Natural killer cell (primary cell): ENCODE measurements around the gene NPIPB2. TPM values are rescaled to one million over a fixed set of nuclear protein-coding genes. Genes with fewer than 3 reads are reported as not detected.
A peak's percentile ranks its signal among the peaks of the same experiment; 100 is the strongest.

Experiments used
- ATAC-seq, 3 donors: fragments of 150-1000 bp in 2 of 3; fragments of 200-7000 bp in 1 of 3; cut with Tn5 transposase; 1 replicate in 1 of 3; 2 replicates in 2 of 3; pipeline ENCODE4 v1.10.0; 2021; ENCODE audit warnings: mild to moderate bottlenecking in 2 of 3, moderate library complexity in 2 of 3
- DNase-seq, 2 donors: peaks; one replicate each; pipeline versions ENCODE4 v3.0.0 to v3.0.0-alpha.2; 2013 to 2021; ENCODE audit warnings: mixed read lengths in 1 of 2
- H3K27ac ChIP-seq: one replicate; pipeline ENCODE4 v1.5.1; 2013; ENCODE audit warnings: mild to moderate bottlenecking, low read length
- H3K27me3 ChIP-seq: one replicate; pipeline ENCODE4 v1.6.1; 2013; ENCODE audit warnings: low read length; ENCODE audit not compliant: control insufficient read depth, insufficient read depth
- H3K36me3 ChIP-seq: one replicate; pipeline ENCODE4 v1.6.1; 2013; ENCODE audit warnings: low read length; ENCODE audit not compliant: control insufficient read depth, insufficient read depth
- H3K4me1 ChIP-seq: one replicate; pipeline ENCODE4 v1.6.1; 2013; ENCODE audit warnings: low read length; ENCODE audit not compliant: control insufficient read depth, insufficient read depth
- H3K4me3 ChIP-seq: one replicate; pipeline ENCODE4 v1.5.1; 2013; ENCODE audit warnings: low read length
- H3K9me3 ChIP-seq: one replicate; pipeline ENCODE4 v1.6.1; 2013; ENCODE audit warnings: low read length; ENCODE audit not compliant: control insufficient read depth, insufficient read depth
- H3K27ac Mint-ChIP-seq, 2 donors: one replicate each; pipeline ENCODE4 v1.8.0; 2022; ENCODE audit warnings: mild to moderate bottlenecking in 2 of 2, mixed read lengths in 2 of 2, moderate library complexity in 1 of 2
- H3K27me3 Mint-ChIP-seq, 2 donors: one replicate each; pipeline ENCODE4 v1.8.0; 2022; ENCODE audit warnings: low read depth in 2 of 2, mixed read lengths in 2 of 2
- H3K36me3 Mint-ChIP-seq: one replicate; pipeline ENCODE4 v1.8.0; 2022; ENCODE audit warnings: mixed read lengths
- H3K4me1 Mint-ChIP-seq, 2 donors: one replicate each; pipeline ENCODE4 v1.8.0; 2022; ENCODE audit warnings: mixed read lengths in 2 of 2
- H3K4me3 Mint-ChIP-seq: one replicate; pipeline ENCODE4 v1.8.0; 2022; ENCODE audit warnings: mild to moderate bottlenecking, moderate library complexity, mixed read lengths
- H3K9me3 Mint-ChIP-seq, 2 donors: one replicate each; pipeline ENCODE4 v1.8.0; 2022; ENCODE audit warnings: mixed read lengths in 2 of 2
- WGBS: methylation state at CpG from one replicate; pipeline ENCODE4 v1.1.7; 2013; ENCODE audit warnings: missing lambda C conversion rate; ENCODE audit not compliant: insufficient coverage; 5-methylcytosine and 5-hydroxymethylcytosine counted together
- intact Hi-C: fragments of 100-400 bp; cut with micrococcal nuclease; formaldehyde crosslinking; loops from one replicate; pipeline ENCODE4 v1.14.2; 2022
- total RNA-seq, 4 donors: library from RNA; stranded (reverse); fragments of 120-200 nt in 1 of 4; gene quantifications; one replicate each; pipeline versions ENCODE4 v1.2.3 to v1.2.4, GENCODE V29; 2013 to 2022
- TF ChIP-seq, protein P1 (sequence below): fragments of 200-600 bp; IDR thresholded peaks from one replicate; pipeline ENCODE4 v1.8.0; 2022; ENCODE audit warnings: antibody characterized with exemption

NPIPB2 gene
- total RNA-seq, 3 donors from 2014 or later (not counting 1 experiment from before 2014, with no cell fraction given): 19.6 to 43.3 (median 22.4) TPM

DNA sequence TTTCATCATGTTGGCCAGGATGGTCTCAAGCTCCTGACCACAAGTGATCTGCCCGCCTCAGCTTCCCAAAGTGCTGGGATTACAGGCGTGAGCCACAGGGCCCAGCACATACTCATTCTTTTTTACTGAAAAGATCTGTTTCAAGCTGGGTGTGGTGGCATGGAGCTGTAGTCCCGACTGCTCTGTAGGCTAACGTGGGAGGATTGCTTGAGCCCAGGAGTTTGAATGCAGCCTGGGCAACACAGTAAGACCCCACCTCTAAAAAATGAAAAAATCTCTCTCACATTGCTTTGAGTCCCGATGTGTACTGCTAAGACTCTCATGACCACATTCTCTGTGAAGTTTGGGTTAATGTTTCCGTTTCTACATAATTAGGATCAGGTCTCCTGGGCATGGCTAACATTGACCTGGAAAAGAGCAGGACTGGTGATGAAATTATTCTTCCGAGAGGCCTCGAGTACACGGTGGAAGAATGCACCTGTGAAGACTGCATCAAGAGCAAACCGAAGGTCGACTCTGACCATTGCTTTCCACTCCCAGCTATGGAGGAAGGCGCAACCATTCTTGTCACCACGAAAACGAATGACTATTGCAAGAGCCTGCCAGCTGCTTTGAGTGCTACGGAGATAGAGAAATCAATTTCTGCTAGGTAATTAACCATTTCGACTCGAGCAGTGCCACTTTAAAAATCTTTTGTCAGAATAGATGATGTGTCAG lies 25.5 kb upstream of the NPIPB2 start:
- H3K27ac ChIP-seq: no peak overlapping the region
- 87% methylated on average over 17 of the region's 17 CpGs for WGBS
- H3K36me3 ChIP-seq: no peaks in the 10 kb centered on the region
- no peak overlapping the region for H3K4me3 ChIP-seq
- no peaks in the 10 kb centered on the region for H3K9me3 ChIP-seq
- H3K4me3 Mint-ChIP-seq: no peak overlapping the region
- ATAC-seq (no peak), DNase-seq (no peak)
- no peaks in the 10 kb centered on the region for H3K9me3 Mint-ChIP-seq
- no peaks in the 10 kb centered on the region for H3K4me1 Mint-ChIP-seq
- TF ChIP-seq, protein P1, sequence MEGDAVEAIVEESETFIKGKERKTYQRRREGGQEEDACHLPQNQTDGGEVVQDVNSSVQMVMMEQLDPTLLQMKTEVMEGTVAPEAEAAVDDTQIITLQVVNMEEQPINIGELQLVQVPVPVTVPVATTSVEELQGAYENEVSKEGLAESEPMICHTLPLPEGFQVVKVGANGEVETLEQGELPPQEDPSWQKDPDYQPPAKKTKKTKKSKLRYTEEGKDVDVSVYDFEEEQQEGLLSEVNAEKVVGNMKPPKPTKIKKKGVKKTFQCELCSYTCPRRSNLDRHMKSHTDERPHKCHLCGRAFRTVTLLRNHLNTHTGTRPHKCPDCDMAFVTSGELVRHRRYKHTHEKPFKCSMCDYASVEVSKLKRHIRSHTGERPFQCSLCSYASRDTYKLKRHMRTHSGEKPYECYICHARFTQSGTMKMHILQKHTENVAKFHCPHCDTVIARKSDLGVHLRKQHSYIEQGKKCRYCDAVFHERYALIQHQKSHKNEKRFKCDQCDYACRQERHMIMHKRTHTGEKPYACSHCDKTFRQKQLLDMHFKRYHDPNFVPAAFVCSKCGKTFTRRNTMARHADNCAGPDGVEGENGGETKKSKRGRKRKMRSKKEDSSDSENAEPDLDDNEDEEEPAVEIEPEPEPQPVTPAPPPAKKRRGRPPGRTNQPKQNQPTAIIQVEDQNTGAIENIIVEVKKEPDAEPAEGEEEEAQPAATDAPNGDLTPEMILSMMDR: no peak
- H3K27me3 ChIP-seq: no peaks in the 10 kb centered on the region
- H3K27me3 Mint-ChIP-seq: no peaks in the 10 kb centered on the region
- H3K27ac Mint-ChIP-seq: no peak overlapping the region
- intact Hi-C loops: no loop called here
- no peaks in the 10 kb centered on the region for H3K36me3 Mint-ChIP-seq
- H3K4me1 ChIP-seq: no peaks in the 10 kb centered on the region

- WGBS: 65% methylated on average over 4 of the region's 7 CpGs
- Mint-ChIP-seq H3K36me3 (no peaks in the 10 kb centered on the region), H3K27ac (no peak overlapping the region), H3K9me3 (no peaks in the 10 kb centered on the region), H3K27me3 (no peaks in the 10 kb centered on the region), H3K4me3 (no peak overlapping the region), H3K4me1 (no peaks in the 10 kb centered on the region)
- no peaks in the 10 kb centered on the region for H3K4me1 ChIP-seq
- no peak overlapping the region for H3K4me3 ChIP-seq
- DNase-seq: no peak
- intact Hi-C loops: no loop called here
- TF ChIP-seq, protein P1: no peak
- no peak for ATAC-seq
- H3K27me3 ChIP-seq: no peaks in the 10 kb centered on the region
- no peaks in the 10 kb centered on the region for H3K9me3 ChIP-seq
- peak overlapping the region; percentile 17 for H3K27ac ChIP-seq
- H3K36me3 ChIP-seq: no peaks in the 10 kb centered on the region
These were observed 24.3 kb upstream of the NPIPB2 start for GRCh38 chr16:11966173-11966572.

GRCh38 chr16:11964761-11965551 lies 23.1 kb upstream of the NPIPB2 start, which contains the start of gene TNFRSF17:
Gene TNFRSF17 (plus strand): TSS chr16:11965210. CDS start chr16:11965325, 115 bp downstream.
- peak in 1 of 3 donors; percentile 35 for ATAC-seq
- H3K4me3 ChIP-seq: no peak within 1 kb of the TSS
- Mint-ChIP-seq H3K4me1 (no peaks in the 10 kb centered on the region), H3K27ac (no peak within 1 kb of the TSS), H3K27me3 (no peaks in the 10 kb centered on the region), H3K9me3 (no peaks in the 10 kb centered on the region), H3K4me3 (no peak within 1 kb of the TSS), H3K36me3 (no peaks in the 10 kb centered on the region)
- TF ChIP-seq, protein P1: no peak
- no peaks in the 10 kb centered on the region for H3K4me1 ChIP-seq
- intact Hi-C loops: no loop called here
- no peak within 1 kb of the TSS for H3K27ac ChIP-seq
- H3K9me3 ChIP-seq: no peaks in the 10 kb centered on the region
- no peaks in the 10 kb centered on the region for H3K36me3 ChIP-seq
- WGBS: 56% methylated on average over 7 of the region's 9 CpGs
- no peak for DNase-seq
- H3K27me3 ChIP-seq: no peaks in the 10 kb centered on the region
